ENCODE results near the gene CACNA1A. TPM values are rescaled to one million over a fixed set of nuclear protein-coding genes. Genes with fewer than 3 reads are reported as not detected.
A peak's percentile ranks its signal among the peaks of the same experiment; 100 is the strongest.

Gene CACNA1A
- total and polyA plus RNA-seq, 2 of the 13 experiments (the other 11 are each of a cell fraction or from before 2014, with no cell fraction given), result not detected

GRCh38 chr19:13309864-13310263 lies 196.4 kb downstream of the CACNA1A start:
- FAIRE-seq (no peak), ATAC-seq (no peak), DNase-seq (ENCODE audit: low spot score) (no peak)
- no TSS peak for BruUV-seq (replicated peaks)
- H3K4me3 ChIP-seq (replicated peaks in 1 of 3; ENCODE audit: insufficient read depth in 1 of 3, low read depth in 2 of 3, low read length in 3 of 3), result no peak overlapping the region
- WGBS (ENCODE audit: low lambda C conversion rate), result 13% methylated on average over 8 of the region's 8 CpGs
- no peaks in the 10 kb centered on the region for H3K36me3 ChIP-seq (replicated peaks in 1 of 2; ENCODE audit: control insufficient read depth in 1 of 2, insufficient read depth in 2 of 2, low read length in 2 of 2)
- CTCF ChIA-PET (ENCODE audit: low intra/inter-chr PET ratio, low total read pairs), result no interaction called here
- no peaks in the 10 kb centered on the region for H4K20me1 ChIP-seq (ENCODE audit: insufficient read depth, low read length)
- H3K4me2 ChIP-seq (ENCODE audit: low read depth, low read length), result no peak overlapping the region
- no peaks in the 10 kb centered on the region for H3K79me2 ChIP-seq (ENCODE audit: insufficient read depth, low read length)
- in situ Hi-C loops (cut with HindIII; ENCODE audit: extremely low pct_ligation_motif_present, low pct_unique_long_range_greater_than_20kb) (no loop called here), intact Hi-C loops (cut with micrococcal nuclease; ENCODE audit: unreplicated experiment) (no loop called here)
- H3K27ac ChIP-seq (ENCODE audit: extremely low read length, insufficient read depth, low read length), result no peak overlapping the region
- POLR2A ChIA-PET, result no interaction called here
- no peaks in the 10 kb centered on the region for H3K4me1 ChIP-seq (ENCODE audit: insufficient read depth, low read length)
- no peaks in the 10 kb centered on the region for H3K9me3 ChIP-seq (ENCODE audit: low read length)
- no peak overlapping the region for H2AFZ ChIP-seq (ENCODE audit: low read length)
- H3K27me3 ChIP-seq (ENCODE audit: control insufficient read depth in 1 of 2, insufficient read depth in 2 of 2, low read length in 2 of 2), result peaks cover 0 to 5% of the 10 kb centered on the region in 2 experiments; a peak in 1 of 5 replicates
- no peak overlapping the region for H3K9ac ChIP-seq (ENCODE audit: insufficient read depth, low read depth, low read length)
- TF ChIP-seq RERE (CRISPR knock-in tag; IDR thresholded peaks at IDR 0.05; ENCODE audit: low read depth) (no peak), KAT8 (CRISPR knock-in tag; IDR thresholded peaks at IDR 0.05) (no peak), CEBPG (CRISPR knock-in tag; IDR thresholded peaks at IDR 0.05) (peak; percentile 50), MAZ (IDR thresholded peaks at IDR 0.05; ENCODE audit: borderline replicate concordance, low read depth, low read length) (no peak), MAZ (CRISPR knock-in tag; IDR thresholded peaks at IDR 0.05; ENCODE audit: low read depth) (no peak), NR2F6 (IDR thresholded peaks at IDR 0.05) (peak; percentile 51; the same call in 1 of the 2 replicates), NR2F6 (CRISPR knock-in tag; IDR thresholded peaks at IDR 0.05) (no peak), CEBPB (IDR thresholded peaks at IDR 0.05; ENCODE audit: borderline replicate concordance, low read depth, low read length) (peak; percentile 65; the same call in 1 of the 2 replicates), MTA3 (CRISPR knock-in tag; IDR thresholded peaks at IDR 0.05) (no peak)
- TF ChIP-seq, protein P1, sequence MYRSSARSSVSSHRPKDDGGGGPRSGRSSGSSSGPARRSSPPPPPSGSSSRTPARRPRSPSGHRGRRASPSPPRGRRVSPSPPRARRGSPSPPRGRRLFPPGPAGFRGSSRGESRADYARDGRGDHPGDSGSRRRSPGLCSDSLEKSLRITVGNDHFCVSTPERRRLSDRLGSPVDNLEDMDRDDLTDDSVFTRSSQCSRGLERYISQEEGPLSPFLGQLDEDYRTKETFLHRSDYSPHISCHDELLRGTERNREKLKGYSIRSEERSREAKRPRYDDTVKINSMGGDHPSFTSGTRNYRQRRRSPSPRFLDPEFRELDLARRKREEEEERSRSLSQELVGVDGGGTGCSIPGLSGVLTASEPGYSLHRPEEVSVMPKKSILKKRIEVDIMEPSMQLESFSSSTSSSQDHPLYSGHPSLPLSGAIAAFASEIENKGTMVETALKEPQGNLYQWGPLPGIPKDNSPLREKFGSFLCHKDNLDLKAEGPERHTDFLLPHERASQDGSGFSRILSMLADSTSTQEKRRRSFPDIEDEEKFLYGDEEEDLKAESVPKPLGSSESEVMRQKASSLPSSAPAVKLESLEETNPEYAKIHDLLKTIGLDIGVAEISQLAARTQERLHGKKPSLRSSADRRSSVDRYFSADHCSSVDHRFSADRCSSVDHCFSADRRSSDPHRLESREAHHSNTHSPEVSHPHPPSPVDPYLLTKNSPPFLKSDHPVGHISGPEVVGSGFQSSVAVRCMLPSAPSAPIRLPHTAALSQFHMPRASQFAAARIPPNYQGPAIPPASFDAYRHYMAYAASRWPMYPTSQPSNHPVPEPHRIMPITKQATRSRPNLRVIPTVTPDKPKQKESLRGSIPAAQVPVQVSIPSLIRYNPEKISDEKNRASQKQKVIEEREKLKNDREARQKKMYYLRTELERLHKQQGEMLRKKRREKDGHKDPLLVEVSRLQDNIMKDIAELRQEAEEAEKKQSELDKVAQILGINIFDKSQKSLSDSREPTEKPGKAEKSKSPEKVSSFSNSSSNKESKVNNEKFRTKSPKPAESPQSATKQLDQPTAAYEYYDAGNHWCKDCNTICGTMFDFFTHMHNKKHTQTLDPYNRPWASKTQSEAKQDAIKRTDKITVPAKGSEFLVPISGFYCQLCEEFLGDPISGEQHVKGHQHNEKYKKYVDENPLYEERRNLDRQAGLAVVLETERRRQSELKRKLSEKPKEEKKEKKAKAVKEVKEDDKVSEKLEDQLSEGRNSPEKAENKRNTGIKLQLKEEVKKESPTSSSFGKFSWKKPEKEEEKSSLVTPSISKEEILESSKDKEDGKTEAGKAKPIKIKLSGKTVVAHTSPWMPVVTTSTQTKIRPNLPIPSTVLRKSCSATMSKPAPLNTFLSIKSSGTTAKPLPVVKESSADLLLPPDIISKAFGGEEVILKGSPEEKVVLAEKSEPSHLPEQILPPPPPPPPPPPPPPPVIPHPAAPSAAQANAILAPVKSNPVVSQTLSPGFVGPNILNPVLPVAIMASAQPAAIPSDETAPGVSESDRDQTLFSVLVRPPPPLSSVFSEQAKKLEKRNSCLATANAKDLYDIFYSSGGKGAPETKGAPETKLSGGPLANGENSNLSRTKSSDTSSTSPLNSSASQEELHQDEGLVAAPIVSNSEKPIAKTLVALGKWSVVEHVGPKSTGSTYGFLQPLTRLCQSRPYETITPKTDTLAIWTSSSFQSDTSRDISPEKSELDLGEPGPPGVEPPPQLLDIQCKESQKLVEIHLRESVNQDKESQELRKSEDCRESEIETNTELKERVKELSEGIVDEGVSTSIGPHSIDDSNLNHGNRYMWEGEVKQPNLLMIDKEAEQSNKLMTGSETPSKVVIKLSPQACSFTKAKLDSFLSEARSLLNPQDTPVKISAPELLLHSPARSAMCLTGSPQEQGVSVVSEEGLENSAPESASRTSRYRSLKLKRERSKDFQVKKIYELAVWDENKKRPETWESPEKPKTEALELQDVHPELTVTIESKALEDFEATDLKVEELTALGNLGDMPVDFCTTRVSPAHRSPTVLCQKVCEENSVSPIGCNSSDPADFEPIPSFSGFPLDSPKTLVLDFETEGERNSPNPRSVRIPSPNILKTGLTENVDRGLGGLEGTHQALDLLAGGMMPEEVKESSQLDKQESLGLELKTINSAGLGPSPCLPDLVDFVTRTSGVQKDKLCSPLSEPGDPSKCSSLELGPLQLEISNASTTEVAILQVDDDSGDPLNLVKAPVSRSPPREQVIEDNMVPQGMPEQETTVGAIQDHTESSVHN (CRISPR knock-in tag; IDR thresholded peaks at IDR 0.05), result no peak
- TF ChIP-seq, protein P2, sequence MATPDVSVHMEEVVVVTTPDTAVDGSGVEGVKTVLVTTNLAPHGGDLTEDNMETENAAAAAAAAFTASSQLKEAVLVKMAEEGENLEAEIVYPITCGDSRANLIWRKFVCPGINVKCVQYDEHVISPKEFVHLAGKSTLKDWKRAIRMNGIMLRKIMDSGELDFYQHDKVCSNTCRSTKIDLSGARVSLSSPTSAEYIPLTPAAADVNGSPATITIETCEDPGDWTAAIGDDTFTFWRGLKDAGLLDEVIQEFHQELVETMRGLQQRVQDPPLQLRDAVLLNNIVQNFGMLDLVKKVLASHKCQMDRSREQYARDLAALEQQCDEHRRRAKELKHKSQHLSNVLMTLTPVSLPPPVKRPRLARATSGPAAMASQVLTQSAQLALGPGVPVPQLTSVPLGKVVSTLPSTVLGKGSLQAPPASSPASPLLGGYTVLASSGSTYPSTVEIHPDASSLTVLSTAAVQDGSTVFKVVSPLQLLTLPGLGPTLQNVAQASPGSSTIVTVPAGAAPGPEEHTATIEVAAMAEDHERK (CRISPR knock-in tag; IDR thresholded peaks at IDR 0.05; ENCODE audit: low read depth), result no peak

Measured in HepG2 (cell line).